ENCODE data around the gene MPRIP.
"Not testable (repeated sequence)": the region's sequence is repeated elsewhere in the genome, so short reads cannot be mapped to it uniquely, and the experiment has no call there.

DNA sequence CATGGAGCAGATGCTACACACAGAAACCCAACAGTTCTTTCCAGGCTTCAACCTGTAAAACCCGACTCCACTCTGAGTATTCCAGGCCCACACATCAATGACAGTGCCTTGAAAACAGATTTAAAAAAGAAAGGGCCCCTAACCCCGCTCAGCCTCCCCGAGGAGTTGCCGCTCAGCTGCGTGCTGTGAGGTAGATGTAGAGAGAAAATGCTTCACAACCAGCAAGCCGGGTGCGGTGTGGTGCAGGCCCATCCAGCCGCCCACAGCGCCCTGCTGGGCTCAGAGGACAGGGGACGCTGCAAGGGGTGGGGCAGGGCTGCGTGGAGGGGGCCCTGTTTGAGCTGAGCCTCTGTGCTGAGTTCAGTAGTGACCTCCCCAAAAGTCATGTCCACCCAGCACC lies 45.5 kb upstream of the MPRIP start:
- TF ChIP-seq, protein P1, sequence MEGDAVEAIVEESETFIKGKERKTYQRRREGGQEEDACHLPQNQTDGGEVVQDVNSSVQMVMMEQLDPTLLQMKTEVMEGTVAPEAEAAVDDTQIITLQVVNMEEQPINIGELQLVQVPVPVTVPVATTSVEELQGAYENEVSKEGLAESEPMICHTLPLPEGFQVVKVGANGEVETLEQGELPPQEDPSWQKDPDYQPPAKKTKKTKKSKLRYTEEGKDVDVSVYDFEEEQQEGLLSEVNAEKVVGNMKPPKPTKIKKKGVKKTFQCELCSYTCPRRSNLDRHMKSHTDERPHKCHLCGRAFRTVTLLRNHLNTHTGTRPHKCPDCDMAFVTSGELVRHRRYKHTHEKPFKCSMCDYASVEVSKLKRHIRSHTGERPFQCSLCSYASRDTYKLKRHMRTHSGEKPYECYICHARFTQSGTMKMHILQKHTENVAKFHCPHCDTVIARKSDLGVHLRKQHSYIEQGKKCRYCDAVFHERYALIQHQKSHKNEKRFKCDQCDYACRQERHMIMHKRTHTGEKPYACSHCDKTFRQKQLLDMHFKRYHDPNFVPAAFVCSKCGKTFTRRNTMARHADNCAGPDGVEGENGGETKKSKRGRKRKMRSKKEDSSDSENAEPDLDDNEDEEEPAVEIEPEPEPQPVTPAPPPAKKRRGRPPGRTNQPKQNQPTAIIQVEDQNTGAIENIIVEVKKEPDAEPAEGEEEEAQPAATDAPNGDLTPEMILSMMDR (IDR thresholded peaks at IDR 0.05) = not testable (repeated sequence)
- not testable (repeated sequence) for TF ChIP-seq POLR2A (IDR thresholded peaks at IDR 0.05)

Measured in Peyer's patch (tissue), 4 donors.